ES-I3 (cell line): ENCODE measurements around the gene BTG2.

Experiments
- H3K36me3 ChIP-seq: 2 replicates; pipeline ENCODE4 v1.6.1; 2013; ENCODE audit warnings: mild to moderate bottlenecking, low read length, control low read depth, moderate library complexity; ENCODE audit not compliant: insufficient read depth
- H3K4me1 ChIP-seq: 2 replicates; pipeline ENCODE4 v1.6.1; 2013; ENCODE audit warnings: mild to moderate bottlenecking, control low read depth, low read length; ENCODE audit not compliant: insufficient read depth
- H3K9ac ChIP-seq: 2 replicates; pipeline ENCODE4 v1.6.1; 2013; ENCODE audit warnings: low read depth, mild to moderate bottlenecking, low read length, moderate library complexity
- H3K9me3 ChIP-seq: 2 replicates; pipeline ENCODE4 v1.6.1; 2013; ENCODE audit warnings: mild to moderate bottlenecking, low read length, moderate library complexity; ENCODE audit not compliant: control insufficient read depth, insufficient read depth

Gene BTG2

DNA sequence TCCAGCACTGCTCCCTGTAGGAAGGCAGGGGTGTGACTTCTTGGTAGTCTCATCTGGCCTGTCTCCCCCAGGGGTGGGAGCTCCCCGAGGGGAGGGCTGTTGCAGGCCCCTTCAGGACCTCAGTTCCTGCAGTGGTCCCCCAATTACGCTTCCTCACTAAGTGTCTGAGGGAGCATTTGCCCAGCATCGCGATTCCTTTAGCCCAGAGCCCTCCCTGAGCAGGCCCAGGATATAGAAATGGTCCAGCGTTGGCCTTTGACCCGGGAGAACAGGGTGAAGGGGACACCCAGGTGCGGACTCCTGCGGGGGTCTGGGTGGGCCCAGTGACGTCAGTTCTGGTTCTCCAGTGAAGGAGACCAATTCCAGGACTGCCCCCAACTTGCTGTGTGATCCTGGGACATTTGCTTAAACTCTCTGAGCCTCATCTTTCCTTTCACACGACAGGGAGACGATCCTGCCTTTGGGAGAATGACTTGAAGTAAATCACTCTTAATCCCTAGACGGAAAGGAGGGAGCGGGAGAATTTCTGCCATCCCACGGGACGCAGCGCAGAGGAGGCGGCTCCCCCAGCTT is 32.6 kb upstream of the BTG2 start:
- Histone ChIP-seq H3K9ac (no peak overlapping the region; the same call in 1 of the 2 replicates), H3K36me3 (no peaks in the 10 kb centered on the region), H3K4me1 (peaks cover 4% of the 10 kb centered on the region; the same call in 1 of the 2 replicates), H3K9me3 (no peaks in the 10 kb centered on the region)

DNA sequence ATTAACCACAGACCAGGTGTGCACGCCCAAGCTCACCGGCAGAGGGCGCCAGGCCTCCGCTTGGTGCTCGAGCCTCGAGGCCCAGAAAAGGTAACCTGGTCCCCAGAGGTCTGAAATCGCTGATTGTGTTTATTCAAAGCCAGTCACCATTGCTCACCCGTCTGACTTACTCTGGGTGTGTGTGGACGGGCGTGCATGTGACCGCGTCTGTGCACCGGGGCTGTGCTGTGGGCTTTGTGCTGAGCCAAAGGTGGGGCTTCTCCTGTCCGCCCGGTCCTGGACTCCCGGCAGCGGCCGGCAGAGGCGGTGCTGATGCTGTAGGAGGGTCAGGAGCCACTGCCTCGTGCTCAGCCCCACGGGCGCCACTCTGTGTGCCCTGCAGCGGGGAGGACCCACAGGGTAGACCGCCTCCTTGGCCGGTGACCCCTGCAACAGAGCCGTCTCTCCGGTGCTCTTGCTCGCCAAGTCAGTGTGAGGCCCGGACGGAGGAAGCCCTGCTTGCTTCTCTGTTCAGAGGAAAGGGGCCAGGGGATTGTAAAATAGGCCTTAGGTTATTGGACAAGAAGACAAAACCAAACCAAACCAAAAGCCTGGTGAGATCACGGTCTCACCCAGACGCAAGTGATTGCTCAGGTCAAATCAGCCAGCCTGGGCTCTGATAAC is 32.0 kb upstream of the BTG2 start:
- no peaks in the 10 kb centered on the region for H3K9me3 ChIP-seq
- no peaks in the 10 kb centered on the region for H3K36me3 ChIP-seq
- peak overlapping the region; percentile 33; the same call in 1 of the 2 replicates for H3K9ac ChIP-seq
- H3K4me1 ChIP-seq = peaks cover 8% of the 10 kb centered on the region; the same call in 1 of the 2 replicates

- peaks cover 11% of the 10 kb centered on the region; the same call in 1 of the 2 replicates for H3K4me1 ChIP-seq
- no peaks in the 10 kb centered on the region for H3K36me3 ChIP-seq
- H3K9ac ChIP-seq = no peak overlapping the region
Observed at GRCh38 chr1:203273869-203274602, 31.3 kb upstream of the BTG2 start.

GRCh38 chr1:203274603-203275381 is 30.5 kb upstream of the BTG2 start:
- H3K9me3 ChIP-seq = no peaks in the 10 kb centered on the region
- no peak overlapping the region for H3K9ac ChIP-seq
- peaks cover 13% of the 10 kb centered on the region; the same call in 1 of the 2 replicates for H3K4me1 ChIP-seq
- no peaks in the 10 kb centered on the region for H3K36me3 ChIP-seq

More at GRCh38 chr1:203273869-203274602, 31.3 kb upstream of the BTG2 start:
- no peaks in the 10 kb centered on the region for H3K9me3 ChIP-seq

DNA sequence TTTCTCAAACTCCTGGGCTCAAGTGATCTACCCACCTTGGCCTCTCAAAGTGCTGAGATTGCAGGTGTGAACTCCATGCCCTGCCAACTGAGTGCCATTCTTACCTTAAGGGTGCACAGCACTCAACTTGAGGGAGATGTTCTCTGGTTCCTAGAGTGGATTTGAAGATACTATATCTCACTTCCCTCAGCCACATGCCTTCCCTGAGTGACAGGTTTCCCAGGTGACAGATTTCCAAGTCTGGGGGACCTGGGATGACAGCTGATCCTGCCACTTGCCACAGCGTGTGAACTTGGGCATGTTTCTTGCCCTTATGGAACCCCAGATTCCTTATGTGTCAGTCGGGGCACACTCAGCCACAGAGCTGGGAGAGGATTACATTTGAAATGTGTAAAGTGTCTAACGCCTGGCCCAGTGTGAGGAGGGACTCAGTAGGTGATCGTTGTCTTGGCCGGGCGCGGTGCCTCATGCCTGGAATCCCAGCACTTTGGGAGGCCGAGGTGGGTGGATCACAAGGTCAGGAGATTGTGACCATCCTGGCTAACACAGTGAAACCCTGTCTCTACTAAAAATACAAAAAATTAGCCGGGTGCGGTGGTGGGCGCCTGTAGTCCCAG is 29.6 kb upstream of the BTG2 start:
- H3K4me1 ChIP-seq = peaks cover 13% of the 10 kb centered on the region; the same call in 1 of the 2 replicates
- H3K36me3 ChIP-seq = no peaks in the 10 kb centered on the region
- no peak overlapping the region for H3K9ac ChIP-seq
- H3K9me3 ChIP-seq = no peaks in the 10 kb centered on the region

DNA sequence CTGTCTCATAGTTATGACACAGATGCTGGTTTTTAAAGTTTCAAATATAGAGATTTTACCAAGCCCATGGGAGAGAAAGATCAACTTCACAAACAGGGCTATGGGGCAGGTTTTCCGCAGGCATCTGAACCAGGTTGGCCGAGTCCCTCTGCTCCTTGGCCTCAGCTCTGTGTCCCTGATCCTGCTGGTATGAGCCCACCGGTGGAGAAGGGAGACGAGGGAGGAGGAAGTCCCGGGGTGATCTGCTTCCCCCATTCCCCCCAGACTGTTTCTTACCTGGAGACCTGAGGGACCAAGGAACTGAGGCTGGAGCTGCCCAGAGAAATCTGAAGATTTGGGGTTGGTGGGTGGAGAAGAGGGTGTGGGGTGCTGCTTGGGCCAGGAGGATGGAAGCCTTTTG is 28.9 kb upstream of the BTG2 start:
- peaks cover 13% of the 10 kb centered on the region; the same call in 1 of the 2 replicates for H3K4me1 ChIP-seq
- no peaks in the 10 kb centered on the region for H3K9me3 ChIP-seq
- no peak overlapping the region for H3K9ac ChIP-seq
- H3K36me3 ChIP-seq = no peaks in the 10 kb centered on the region

DNA sequence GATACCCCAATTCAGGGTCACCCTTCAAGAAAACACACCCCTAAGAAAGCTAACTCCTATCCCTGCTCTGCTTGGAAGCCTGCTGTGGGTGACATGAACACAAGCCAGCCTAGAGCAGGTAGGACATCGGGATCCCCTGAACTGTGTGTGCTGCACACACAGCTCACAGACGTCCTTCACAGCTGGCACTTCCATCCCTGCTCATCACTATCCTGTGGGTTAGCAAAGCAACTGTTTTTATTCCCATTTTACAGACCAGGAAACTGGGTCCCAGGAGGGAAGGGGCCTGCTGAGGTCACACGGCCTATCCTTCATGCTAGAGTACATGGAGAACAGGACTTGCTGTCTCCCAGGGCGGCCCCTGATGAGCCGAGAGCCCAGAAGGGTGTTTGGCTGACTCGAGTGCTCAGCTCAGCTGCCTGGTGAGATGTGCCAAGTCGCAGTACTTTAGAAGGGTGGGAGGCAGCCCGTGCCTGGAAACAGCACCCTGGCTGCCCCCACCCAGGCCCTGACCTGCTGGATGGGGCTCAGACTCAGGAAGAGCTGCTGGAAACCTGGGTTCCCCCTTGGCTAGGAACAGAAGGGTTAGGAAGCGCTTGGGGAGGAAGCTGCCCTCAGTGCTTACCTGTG is 28.3 kb upstream of the BTG2 start:
- Histone ChIP-seq H3K36me3 (no peaks in the 10 kb centered on the region), H3K4me1 (peaks cover 13% of the 10 kb centered on the region; the same call in 1 of the 2 replicates), H3K9me3 (no peaks in the 10 kb centered on the region), H3K9ac (no peak overlapping the region)

- peak overlapping the region; percentile 4; the same call in 1 of the 2 replicates for H3K9ac ChIP-seq
- no peaks in the 10 kb centered on the region for H3K36me3 ChIP-seq
- H3K9me3 ChIP-seq = no peaks in the 10 kb centered on the region
- H3K4me1 ChIP-seq = peaks cover 13% of the 10 kb centered on the region; the same call in 1 of the 2 replicates
Observed at GRCh38 chr1:203278082-203278884, 27.0 kb upstream of the BTG2 start.

DNA sequence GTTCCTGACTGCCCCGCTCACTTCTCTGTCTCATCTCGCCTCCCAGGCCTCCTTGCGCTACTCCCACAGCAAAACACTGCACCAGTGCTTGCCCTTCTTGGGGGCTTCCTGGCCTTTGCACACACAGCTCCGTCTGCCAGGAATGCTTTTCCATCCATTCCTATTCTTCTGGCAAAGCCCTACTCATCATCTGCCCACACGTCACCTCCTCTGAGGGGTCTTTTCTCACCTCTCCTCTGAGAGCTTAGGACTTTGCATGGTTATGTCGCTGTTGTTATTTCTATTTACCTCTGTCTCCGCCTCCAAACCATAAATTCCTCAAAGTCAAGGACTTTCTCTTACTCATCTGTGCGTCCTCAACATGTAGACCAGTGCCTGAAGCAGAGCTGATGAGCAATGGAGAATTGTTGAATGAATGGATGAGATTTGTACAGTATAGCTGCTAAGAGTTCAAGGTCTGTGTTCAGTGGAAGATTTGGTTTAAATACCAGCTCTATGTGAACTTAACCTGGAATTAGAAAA is 26.4 kb upstream of the BTG2 start:
- peaks cover 9% of the 10 kb centered on the region; the same call in 1 of the 2 replicates for H3K4me1 ChIP-seq
- no peaks in the 10 kb centered on the region for H3K9me3 ChIP-seq
- no peaks in the 10 kb centered on the region for H3K36me3 ChIP-seq
- H3K9ac ChIP-seq = no peak overlapping the region

DNA sequence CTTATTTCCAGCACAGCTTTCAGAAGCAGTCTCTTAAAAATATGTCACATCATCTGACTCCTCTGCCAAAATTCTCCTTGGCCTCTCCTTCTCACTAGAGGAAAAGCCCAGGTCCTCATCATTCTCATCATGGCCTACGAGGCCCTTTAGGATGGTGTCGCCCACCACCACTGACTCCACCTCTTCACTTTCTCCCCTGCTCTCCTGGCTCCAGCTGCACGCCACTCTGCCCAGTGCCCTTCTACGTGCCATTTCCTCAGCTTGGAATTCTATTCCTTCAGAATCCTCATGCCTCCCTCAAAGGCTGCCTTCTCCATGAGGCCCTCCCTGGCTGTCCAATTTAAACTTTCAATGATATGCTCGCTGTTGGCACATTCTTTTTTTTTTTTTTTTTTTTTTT is 25.3 kb upstream of the BTG2 start:
- H3K36me3 ChIP-seq = no peaks in the 10 kb centered on the region
- H3K4me1 ChIP-seq = peaks cover 9% of the 10 kb centered on the region; the same call in 1 of the 2 replicates
- no peaks in the 10 kb centered on the region for H3K9me3 ChIP-seq
- no peak overlapping the region for H3K9ac ChIP-seq

DNA sequence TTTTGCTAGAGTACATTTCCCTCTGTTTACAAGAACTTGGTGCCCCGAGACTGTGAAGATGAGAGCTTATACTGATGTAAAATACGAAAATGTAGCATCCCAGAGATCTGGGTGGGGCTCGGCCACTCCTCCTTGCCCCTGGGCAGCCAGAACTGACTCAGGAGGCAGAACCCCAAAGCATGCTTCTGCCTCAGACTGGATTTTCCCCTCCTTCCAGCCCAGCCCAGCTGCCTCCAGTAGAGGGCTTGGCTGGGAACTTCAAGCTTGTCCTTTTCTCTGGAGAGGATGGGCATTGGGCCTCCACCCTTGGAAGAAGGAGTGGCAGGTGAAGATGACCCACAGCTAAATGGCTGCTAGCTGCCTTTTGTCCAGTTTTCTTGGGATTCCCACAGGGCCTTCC is 24.3 kb upstream of the BTG2 start:
- Histone ChIP-seq H3K9ac (no peak overlapping the region), H3K36me3 (no peaks in the 10 kb centered on the region), H3K9me3 (no peaks in the 10 kb centered on the region), H3K4me1 (peaks cover 9% of the 10 kb centered on the region; the same call in 1 of the 2 replicates)

DNA sequence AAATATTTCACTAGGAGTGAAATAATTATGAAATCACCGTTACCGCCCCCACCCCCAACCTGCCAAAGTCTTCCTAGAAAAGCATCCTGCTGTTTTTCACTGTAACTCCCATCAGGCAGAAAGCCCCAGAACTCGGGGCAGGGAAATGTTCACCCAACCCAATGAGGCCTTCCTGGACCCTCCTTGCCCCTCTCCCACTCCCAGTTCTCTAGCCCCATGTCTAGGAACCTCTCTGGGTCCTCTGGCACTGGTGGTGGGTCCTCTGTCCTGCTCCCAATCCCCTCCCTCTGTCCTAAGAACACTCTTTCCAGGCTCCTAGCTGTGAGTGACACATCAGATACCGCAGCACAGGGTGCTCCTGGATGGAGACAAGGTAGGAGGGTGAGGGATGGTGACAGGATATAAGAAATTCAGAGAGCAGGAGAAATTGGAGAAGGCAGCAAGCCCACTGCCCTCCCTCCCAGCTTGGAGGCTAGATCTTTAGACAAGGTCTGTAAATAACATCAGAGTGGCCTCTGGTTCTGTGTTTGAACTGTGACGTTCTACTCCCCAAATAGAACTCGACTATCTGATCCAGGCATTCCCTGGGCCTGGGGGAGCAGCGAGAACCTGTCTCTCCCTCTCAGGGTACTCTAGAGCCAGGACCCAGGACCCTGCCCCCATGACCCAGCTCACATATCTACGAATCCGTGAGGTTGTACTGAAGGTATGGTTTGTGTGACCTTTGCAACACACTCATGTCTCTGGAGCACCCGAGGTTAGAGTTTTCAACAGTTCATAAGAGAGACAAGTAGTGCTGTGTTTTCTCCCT is 23.3 kb upstream of the BTG2 start:
- Histone ChIP-seq H3K9ac (no peak overlapping the region), H3K36me3 (no peaks in the 10 kb centered on the region), H3K4me1 (peaks cover 15% of the 10 kb centered on the region; the same call in 1 of the 2 replicates), H3K9me3 (no peaks in the 10 kb centered on the region)
